ENCODE measurements around the gene MRNIP. TPM values are rescaled to one million over a fixed set of nuclear protein-coding genes. Genes with fewer than 3 reads are reported as not detected.
A peak's percentile ranks its signal among the peaks of the same experiment; 100 is the strongest.

The MRNIP gene
- total RNA-seq, 3 donors from 2014 or later, result 32.3 to 67.2 (median 48.8) TPM

DNA sequence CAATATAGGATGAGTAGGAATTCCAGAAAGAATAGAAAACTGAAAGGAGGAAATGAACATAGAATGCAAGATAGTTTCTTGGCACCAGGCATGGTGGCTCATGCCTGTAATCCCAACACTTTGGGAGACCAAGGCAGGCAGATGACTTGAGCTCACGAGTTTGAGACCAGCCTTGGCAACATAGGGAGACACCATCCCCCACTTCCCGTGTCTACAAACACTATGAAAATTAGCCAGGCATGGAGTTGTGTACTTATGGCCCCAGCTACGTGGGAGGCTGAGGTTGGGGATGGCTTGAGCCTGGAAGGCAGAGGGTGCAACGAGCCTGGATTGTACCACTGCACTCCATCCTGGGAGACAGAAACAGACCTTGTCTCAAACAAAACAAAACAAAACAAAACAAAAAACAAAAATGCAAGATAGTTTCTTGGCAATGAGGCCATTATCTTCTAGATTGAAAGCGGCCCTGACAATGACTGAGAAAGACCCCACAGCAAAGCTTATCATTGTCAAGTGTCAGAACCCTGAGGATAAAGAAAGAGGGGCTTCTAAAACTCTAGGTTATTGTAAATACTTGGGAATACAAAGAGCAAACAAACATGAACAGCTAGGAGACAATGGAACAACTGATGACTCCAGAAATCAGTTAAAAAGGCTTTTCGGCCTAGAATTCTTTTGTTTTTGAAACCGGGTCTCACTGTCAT is 28.7 kb downstream of the MRNIP start:
- no peak overlapping the region for H3K4me3 ChIP-seq
- no peak overlapping the region for H3K27ac ChIP-seq
- no peak for DNase-seq (ENCODE audit: low spot score in 2 of 2)
- H3K9me3 ChIP-seq, result no peaks in the 10 kb centered on the region
- peaks cover 0 to 5% of the 10 kb centered on the region in 2 donors for H3K4me1 ChIP-seq
- intact Hi-C loops (cut with DNase I; ENCODE audit: low total_unique reads), result no loop called here
- no peak for TF ChIP-seq POLR2A (IDR thresholded peaks at IDR 0.05)
- no peak for TF ChIP-seq POLR2AphosphoS5 (IDR thresholded peaks at IDR 0.05)
- TF ChIP-seq, protein P1, sequence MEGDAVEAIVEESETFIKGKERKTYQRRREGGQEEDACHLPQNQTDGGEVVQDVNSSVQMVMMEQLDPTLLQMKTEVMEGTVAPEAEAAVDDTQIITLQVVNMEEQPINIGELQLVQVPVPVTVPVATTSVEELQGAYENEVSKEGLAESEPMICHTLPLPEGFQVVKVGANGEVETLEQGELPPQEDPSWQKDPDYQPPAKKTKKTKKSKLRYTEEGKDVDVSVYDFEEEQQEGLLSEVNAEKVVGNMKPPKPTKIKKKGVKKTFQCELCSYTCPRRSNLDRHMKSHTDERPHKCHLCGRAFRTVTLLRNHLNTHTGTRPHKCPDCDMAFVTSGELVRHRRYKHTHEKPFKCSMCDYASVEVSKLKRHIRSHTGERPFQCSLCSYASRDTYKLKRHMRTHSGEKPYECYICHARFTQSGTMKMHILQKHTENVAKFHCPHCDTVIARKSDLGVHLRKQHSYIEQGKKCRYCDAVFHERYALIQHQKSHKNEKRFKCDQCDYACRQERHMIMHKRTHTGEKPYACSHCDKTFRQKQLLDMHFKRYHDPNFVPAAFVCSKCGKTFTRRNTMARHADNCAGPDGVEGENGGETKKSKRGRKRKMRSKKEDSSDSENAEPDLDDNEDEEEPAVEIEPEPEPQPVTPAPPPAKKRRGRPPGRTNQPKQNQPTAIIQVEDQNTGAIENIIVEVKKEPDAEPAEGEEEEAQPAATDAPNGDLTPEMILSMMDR (IDR thresholded peaks at IDR 0.05), result no peak
- peaks cover 27% of the 10 kb centered on the region for H3K36me3 ChIP-seq
- no peaks in the 10 kb centered on the region for H3K27me3 ChIP-seq

DNA sequence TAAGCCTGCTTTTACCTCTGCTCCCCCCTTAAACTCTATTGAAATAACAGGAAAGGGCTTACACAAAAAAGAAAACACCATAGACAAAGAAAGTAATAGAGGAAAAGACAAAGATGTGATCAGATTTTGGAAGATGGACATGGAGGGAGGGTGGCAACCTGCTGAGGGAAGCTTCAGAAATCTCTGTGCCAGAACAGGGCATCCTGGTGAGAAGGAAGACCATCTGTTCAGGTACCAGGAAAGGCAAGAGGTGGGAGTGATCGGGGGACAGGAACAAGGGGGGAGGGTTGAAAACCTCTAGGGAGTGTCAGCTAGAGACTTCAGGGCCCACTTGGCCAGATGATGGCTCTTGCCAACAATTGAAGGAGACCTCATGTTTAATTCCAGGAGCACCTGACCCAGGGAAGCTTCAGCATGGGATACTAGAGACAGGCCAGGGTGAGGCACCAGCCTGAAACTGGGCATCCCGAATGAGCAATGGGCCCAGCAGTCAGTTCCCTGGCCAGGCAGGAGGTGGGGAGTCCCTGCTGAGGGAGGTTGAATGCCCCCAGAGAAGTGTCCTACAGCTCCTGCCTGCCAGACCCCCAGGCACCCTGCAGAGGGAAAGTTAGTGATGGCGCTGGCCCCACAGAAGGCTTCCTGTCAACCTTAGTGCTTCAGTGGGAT is 29.7 kb downstream of the MRNIP start:
- no peaks in the 10 kb centered on the region for H3K27me3 ChIP-seq
- H3K27ac ChIP-seq, result peak overlapping the region; percentile 1 to 64
- no peak overlapping the region for H3K4me3 ChIP-seq
- TF ChIP-seq POLR2A (IDR thresholded peaks at IDR 0.05) (no peak), POLR2AphosphoS5 (IDR thresholded peaks at IDR 0.05) (no peak)
- TF ChIP-seq, protein P1 (IDR thresholded peaks at IDR 0.05), result no peak
- H3K36me3 ChIP-seq, result peaks cover 35% of the 10 kb centered on the region
- H3K4me1 ChIP-seq, result peaks cover 0 to 5% of the 10 kb centered on the region in 2 donors
- H3K9me3 ChIP-seq, result no peaks in the 10 kb centered on the region
- no peak for DNase-seq (ENCODE audit: low spot score in 2 of 2)
- intact Hi-C loops (cut with DNase I; ENCODE audit: low total_unique reads), result no loop called here

DNA sequence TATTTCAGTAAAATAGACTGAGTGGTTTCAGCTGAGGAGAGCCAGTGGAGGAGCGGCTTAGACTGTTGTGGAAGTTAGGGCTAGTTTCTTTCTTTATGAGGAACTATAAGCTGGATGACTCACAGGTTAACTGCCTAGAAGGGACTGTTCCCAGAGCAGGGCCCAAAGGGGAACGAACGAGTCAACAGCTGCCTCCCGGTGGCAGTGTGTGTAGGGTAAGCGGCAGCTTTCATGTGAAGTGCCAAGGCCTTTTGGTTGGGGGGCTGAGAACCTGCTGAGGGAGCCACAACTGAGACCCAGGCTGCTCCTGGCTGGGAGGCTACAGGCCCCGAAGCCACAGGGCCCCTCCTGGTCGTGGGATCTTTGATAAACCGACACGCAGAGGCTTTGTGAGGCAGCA is 30.9 kb downstream of the MRNIP start:
- Histone ChIP-seq H3K4me1 (peaks cover 0 to 9% of the 10 kb centered on the region in 2 donors), H3K9me3 (no peaks in the 10 kb centered on the region), H3K27ac (no peak overlapping the region), H3K4me3 (no peak overlapping the region), H3K27me3 (no peaks in the 10 kb centered on the region), H3K36me3 (peaks cover 28% of the 10 kb centered on the region)
- no peak for DNase-seq (ENCODE audit: low spot score in 2 of 2)
- intact Hi-C loops (cut with DNase I; ENCODE audit: low total_unique reads), result no loop called here
- TF ChIP-seq POLR2A (IDR thresholded peaks at IDR 0.05) (no peak), POLR2AphosphoS5 (IDR thresholded peaks at IDR 0.05) (no peak)
- TF ChIP-seq, protein P1 (IDR thresholded peaks at IDR 0.05), result no peak

DNA sequence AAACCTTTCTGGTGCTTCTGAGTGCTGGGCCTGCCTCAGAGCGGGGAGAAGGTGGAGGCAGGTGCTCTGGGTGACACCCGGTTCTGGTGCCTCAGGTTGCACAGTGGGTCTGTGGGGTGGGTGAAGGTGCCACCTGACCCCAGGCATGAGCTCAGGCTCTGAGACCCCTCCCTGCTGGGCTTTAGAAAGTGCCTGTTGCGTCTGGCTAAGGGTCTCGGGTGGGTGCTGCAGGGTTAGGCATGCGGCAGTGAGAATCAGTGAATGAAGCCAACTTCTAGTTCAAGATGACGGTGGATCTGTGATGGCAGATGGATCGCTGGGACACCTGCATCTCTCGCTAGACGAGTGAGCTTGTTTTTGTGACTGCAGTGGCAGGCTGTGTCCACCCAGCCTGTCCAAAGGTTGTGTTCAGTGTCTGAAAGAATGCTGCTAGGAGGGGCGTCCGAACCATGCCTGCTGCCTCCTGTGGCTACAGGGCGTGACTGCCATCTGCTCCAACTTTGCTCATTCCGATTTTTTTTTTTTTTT is 32.9 kb downstream of the MRNIP start:
- H3K4me1 ChIP-seq, result peaks cover 3 to 15% of the 10 kb centered on the region in 2 donors
- intact Hi-C loops (cut with DNase I; ENCODE audit: low total_unique reads), result no loop called here
- H3K27me3 ChIP-seq, result no peaks in the 10 kb centered on the region
- TF ChIP-seq, protein P1 (IDR thresholded peaks at IDR 0.05), result no peak
- no peak for TF ChIP-seq POLR2AphosphoS5 (IDR thresholded peaks at IDR 0.05)
- no peak for TF ChIP-seq POLR2A (IDR thresholded peaks at IDR 0.05)
- H3K36me3 ChIP-seq, result peaks cover 20% of the 10 kb centered on the region
- DNase-seq (ENCODE audit: low spot score in 2 of 2), result no peak
- H3K9me3 ChIP-seq, result no peaks in the 10 kb centered on the region
- H3K27ac ChIP-seq, result no peak overlapping the region
- H3K4me3 ChIP-seq, result peak overlapping the region in 1 of 3 donors; percentile 2

DNA sequence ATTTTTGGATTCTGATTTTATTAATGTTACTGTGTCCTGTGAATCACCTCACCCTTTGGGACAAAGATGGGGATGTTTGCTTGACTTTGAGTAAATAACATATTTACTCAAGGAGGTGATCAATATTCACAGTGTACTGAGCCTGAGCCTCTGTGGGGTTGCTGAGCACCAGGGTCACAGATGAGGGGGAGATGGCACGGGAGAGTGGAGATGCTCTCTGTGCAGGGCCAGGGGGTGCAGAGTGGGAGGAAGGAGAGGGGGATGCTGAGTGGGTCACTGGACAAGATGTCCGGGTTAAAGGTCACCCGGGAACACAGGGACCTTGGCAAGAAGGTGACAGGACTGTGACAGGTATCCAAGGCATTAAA is 33.9 kb downstream of the MRNIP start:
- Histone ChIP-seq H3K36me3 (peaks cover 20% of the 10 kb centered on the region), H3K4me3 (peak overlapping the region in 1 of 3 donors; percentile 94), H3K27me3 (no peaks in the 10 kb centered on the region), H3K9me3 (no peaks in the 10 kb centered on the region), H3K27ac (peak overlapping the region; percentile 11 to 41), H3K4me1 (peaks cover 6 to 21% of the 10 kb centered on the region in 2 donors)
- intact Hi-C loops (cut with DNase I; ENCODE audit: low total_unique reads), result no loop called here
- TF ChIP-seq POLR2AphosphoS5 (IDR thresholded peaks at IDR 0.05) (no peak), POLR2A (IDR thresholded peaks at IDR 0.05) (no peak)
- TF ChIP-seq, protein P1 (IDR thresholded peaks at IDR 0.05), result no peak
- no peak for DNase-seq (ENCODE audit: low spot score in 2 of 2)

Measured in breast epithelium (tissue), 4 donors.